AG04449 (cell line): ENCODE measurements around the gene PEX7.
"Not testable (repeated sequence)": the region's sequence is repeated elsewhere in the genome, so short reads cannot be mapped to it uniquely, and the experiment has no call there.

Experiments used
- CTCF ChIA-PET: fragments of 350-600 bp; formaldehyde crosslinking; extraction: SDS; loops from one replicate; lab custom pipeline; 2021; ENCODE audit warnings: antibody characterized with exemption; lab: Yijun Ruan, JAX
- POLR2A ChIA-PET: fragments of 400-600, 350-600 bp; formaldehyde crosslinking; extraction: SDS; loops from one replicate; lab custom pipeline; 2020; ENCODE audit warnings: antibody characterized with exemption, inconsistent platforms; lab: Yijun Ruan, JAX
- DNase-seq: peaks from one replicate; pipeline ENCODE4 v3.0.0-alpha.2; 2010; ENCODE audit warnings: low read depth, low spot score
- H3K4me3 ChIP-seq: 2 replicates; pipeline ENCODE4 v1.5.1; 2011; ENCODE audit warnings: low read depth, mild to moderate bottlenecking, control low read depth, low read length
- TF ChIP-seq, protein P1 (sequence below): IDR thresholded peaks from one replicate; pipeline ENCODE4 v1.5.1; 2011; ENCODE audit warnings: mild to moderate bottlenecking, moderate library complexity, low read length, control low read depth, inconsistent platforms; ENCODE audit not compliant: insufficient read depth; ENCODE audit errors: missing control alignments

The PEX7 gene

DNA sequence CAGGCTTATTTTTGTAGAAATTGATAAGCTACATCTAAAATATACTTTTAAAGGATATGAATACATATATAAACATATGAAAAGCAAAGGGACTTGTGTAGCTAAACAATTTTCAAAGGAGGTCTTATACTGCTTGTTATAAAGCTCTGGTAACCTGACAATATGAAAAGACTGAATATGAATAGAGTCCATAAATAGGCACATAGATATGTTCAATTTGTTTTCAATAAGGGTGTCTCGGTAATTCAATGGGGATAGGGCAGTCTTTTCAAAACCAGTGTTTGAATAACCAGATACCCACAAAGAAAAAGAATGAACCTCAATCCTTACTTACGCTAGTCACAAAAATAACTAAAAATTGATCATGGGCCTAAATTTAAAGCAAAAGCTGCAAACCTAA is 20.8 kb upstream of the PEX7 start:
- no peak overlapping the region for H3K4me3 ChIP-seq
- ChIA-PET CTCF (interaction anchor here (0.9 to 4.8 kb wide), 2 partner anchors 9 to 11 kb away, joined by 4 to 23 read pairs; partner anchors contain the start of gene MAP3K5), POLR2A (no interaction called here)
- DNase-seq, result no peak
- TF ChIP-seq, protein P1, sequence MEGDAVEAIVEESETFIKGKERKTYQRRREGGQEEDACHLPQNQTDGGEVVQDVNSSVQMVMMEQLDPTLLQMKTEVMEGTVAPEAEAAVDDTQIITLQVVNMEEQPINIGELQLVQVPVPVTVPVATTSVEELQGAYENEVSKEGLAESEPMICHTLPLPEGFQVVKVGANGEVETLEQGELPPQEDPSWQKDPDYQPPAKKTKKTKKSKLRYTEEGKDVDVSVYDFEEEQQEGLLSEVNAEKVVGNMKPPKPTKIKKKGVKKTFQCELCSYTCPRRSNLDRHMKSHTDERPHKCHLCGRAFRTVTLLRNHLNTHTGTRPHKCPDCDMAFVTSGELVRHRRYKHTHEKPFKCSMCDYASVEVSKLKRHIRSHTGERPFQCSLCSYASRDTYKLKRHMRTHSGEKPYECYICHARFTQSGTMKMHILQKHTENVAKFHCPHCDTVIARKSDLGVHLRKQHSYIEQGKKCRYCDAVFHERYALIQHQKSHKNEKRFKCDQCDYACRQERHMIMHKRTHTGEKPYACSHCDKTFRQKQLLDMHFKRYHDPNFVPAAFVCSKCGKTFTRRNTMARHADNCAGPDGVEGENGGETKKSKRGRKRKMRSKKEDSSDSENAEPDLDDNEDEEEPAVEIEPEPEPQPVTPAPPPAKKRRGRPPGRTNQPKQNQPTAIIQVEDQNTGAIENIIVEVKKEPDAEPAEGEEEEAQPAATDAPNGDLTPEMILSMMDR, result no peak

DNA sequence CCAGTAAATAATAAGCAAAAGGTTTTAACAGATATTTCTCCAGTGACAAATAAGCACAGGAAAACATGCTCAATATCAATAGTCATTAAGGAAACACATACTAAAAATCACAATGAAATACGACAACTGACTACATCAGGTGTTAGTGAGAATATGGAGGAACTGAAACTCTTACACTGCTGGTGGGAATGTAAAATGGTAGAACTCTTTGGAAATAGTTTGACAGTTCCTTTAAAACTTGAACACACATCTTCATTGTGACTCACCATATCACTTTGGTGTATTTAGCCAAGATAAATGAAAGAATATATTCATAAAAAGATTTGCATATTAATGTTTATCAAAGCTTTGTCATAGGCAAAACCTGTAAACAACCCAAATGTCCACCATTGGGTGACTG is 18.8 kb upstream of the PEX7 start:
- no peak overlapping the region for H3K4me3 ChIP-seq
- TF ChIP-seq, protein P1, result no peak
- DNase-seq, result no peak
- POLR2A ChIA-PET, result no interaction called here
- CTCF ChIA-PET, result interaction anchor here (0.7 to 4.8 kb wide), 4 partner anchors 11 to 230 kb away, joined by 3 to 23 read pairs (median 6); partner anchors contain the start of gene MAP3K5

DNA sequence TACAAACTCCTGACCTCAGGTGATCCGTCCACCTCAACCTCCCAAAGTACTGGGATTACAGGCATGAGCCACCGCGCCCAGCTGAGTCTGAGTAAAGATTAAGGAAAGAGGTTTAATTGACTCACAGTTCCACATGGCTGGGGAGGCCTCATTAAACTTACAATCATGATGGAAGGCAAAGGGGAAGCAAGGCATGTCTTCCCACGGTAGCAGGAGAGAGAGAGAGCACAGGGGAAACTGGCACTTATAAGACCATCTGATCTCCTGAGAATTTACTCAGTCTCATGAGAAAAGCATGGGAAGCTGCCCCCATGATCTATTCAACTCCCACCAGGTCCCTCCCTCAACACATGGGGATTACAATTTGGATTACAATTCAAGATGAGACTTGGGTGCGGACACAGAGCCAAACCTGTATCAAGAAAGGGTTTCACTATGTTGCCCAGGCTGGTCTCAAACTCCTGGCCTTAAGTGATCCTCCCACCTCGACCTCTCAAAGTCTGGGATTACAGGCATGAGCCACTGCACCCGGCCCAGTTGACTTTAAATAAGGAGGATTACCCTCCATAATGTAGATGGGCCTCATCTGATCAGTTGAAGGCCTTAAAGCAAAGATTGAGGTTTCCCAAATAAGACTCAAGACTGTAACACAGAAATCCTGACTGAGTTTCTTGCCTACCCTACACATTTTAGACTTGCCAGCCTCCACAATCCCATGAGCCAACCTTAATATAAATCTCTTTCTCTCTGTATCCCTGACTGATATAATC is 13.1 kb upstream of the PEX7 start:
- DNase-seq, result no peak
- ChIA-PET POLR2A (no interaction called here), CTCF (interaction anchor here (1.2 to 1.3 kb wide), 2 partner anchors 13 to 17 kb away, joined by 3 to 4 read pairs; partner anchors contain the start of genes MAP3K5 and PEX7)
- TF ChIP-seq, protein P1, result no peak
- no peak overlapping the region for H3K4me3 ChIP-seq

DNA sequence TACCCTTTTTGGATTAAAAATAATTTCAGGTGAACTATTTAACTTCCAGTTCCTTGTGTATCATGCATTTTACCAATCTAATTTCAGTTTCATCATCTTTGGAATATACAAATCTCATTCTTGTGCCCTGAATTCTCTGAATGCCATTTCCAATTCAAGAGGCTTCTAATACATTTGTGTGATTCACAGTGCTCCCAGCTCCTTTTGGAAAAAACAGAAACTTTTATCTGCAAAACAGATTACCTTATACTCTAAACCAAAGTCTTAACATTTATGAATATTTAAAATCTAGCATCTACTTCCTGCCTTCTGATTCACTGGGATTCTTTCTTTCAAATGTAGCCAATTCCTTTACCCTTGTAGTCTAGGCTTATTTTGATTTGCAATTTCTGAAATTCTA is 11.1 kb upstream of the PEX7 start:
- H3K4me3 ChIP-seq, result no peak overlapping the region
- no peak for DNase-seq
- CTCF ChIA-PET, result interaction anchor here (0.7 to 1.4 kb wide), 6 partner anchors 11 to 230 kb away, joined by 3 to 10 read pairs (median 4); partner anchors contain the start of genes MAP3K5 and PEX7
- TF ChIP-seq, protein P1, result no peak
- POLR2A ChIA-PET, result interaction anchor here (1.0 to 1.6 kb wide), 2 partner anchors 12 to 19 kb away, joined by 3 to 5 read pairs; partner anchors contain the start of gene MAP3K5

DNA sequence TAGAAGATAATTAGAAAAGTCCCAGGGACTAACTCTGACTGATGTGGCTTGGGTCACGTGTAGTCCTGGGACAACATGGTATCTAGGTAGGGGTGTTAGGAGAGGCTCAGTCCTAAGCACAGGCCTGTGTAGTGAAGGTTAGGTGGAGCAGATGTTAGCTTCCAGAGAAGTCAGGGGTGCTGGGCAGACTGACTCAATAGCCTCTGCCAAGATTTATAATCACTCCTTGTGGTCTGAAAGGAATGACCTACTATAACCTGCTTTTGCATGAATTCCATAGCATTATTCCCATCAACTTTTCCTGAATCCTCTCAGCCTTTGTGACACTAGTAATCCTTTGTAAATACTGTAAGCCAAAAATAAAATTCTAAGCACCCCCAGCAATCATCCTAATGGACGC is 10.2 kb upstream of the PEX7 start:
- no peak overlapping the region for H3K4me3 ChIP-seq
- ChIA-PET POLR2A (no interaction called here), CTCF (interaction anchor here (1.1 to 1.4 kb wide), 3 partner anchors 10 to 167 kb away, joined by 4 to 7 read pairs (median 4); partner anchors contain the start of gene PEX7)
- DNase-seq, result no peak
- TF ChIP-seq, protein P1, result no peak

- DNase-seq, CTCF ChIA-PET, H3K4me3 ChIP-seq, POLR2A ChIA-PET: not testable (repeated sequence)
Observed at GRCh38 chr6:136815608-136816007, 6.8 kb upstream of the PEX7 start.
